NCI-H2081 treated with DMSO at 0.1 percent for 48 hours (cell line): ENCODE results near the gene AKNA.

Experiments
- DNase-seq: peaks from one replicate; lab custom pipeline; 2025; lab: John Stamatoyannopoulos, UW

The AKNA gene

DNA sequence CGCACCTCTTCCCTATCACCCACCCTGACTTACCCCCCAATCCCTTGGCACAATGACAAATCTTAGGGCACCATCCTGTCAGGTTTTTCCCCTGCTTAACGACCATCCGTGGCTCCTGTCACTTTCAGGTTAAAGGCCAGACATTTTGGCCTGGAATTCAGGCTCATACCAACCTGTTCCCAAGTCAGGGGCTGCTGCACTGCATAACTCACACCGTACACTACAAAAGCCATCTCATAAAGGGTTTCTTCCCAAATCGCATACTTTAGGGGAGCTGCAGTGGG is 7.5 kb upstream of the AKNA start:
- DNase-seq, result no peak

- DNase-seq, result no peak
These were observed 6.9 kb upstream of the AKNA start for GRCh38 chr9:114394523-114395333.

- no peak for DNase-seq
These were observed 4.9 kb upstream of the AKNA start for GRCh38 chr9:114392749-114393112.

DNA sequence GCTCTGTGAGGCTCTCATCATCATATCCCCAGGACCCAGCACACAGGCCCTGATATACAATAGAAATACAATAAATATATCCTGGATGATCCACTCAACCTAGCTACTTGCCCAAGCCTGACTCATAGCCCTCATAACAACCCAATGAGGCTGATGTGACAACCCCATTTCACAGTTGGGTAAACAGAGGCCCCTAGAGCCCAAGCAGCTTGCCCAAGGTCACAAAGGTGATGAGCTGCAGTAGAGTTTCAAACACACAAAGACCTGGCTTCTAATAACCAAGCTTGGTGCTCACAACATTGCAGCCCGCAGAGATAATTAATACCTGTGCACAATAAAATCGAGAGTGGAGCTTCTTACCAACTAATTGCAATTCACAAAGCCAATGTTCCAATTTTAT is 3.2 kb upstream of the AKNA start:
- no peak for DNase-seq

DNA sequence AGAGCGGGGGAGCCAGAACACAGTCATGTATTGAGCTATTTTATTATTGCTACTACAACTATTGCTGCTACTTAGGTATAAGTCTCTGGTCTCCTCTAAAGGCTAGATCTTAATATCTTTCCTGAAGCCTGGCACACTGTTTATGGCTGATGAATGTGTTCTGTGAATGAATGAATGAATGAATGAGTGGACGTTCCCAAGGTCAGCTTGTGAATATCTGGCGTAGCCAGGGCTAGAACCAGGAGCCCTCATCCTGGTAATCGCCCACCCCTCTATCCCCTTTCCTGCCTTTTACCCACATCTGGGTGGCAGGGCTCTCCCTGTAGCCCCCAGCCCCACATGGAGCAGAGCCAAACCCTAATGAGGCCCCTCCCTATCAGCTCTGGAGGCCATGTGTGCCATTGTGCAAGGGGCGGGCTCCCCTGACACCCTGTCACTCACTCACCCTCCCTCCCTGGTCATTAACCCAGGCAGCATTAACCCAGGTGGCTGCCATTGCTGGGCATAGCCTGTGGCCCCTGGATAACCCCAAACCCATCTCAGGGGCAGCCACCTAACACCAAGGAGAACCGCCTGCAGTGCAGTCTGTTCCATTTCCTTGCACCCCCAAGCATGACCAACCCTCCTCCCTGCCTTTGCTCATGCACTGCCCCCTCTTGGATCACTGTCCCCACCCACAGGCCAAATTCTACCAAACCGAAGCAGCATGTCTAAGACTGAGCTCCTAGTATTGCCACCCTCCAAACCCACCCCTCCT is 2.0 kb upstream of the AKNA start:
- no peak for DNase-seq

DNA sequence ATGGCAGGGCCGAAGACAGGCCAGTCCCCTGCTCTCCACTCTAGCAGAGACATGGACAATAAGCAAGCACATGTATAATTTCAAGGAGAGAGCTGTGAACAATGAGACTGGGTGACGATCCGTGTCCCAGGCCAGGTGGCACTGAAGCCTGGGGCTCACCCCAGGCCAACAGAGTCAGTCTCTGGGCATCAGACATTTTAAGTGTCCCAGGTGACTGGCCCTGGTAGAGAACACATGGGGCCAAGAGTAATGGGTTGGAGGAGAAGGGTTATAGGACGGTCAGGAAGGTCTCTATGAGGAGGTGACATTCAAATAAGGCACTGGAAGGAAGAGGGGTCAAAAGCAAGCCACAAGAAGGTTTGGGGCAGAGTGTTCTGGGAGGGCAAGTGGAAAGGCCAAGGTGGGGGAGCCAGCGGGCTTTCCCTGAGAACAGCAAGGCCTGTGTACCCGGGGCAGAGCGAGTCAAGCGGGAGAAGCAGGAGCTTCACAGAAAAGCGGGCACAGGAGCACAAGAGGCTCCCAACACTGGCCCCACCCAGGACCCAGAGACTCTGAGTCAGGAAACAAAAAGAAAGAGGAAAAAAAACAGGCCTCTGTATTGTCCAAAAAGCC is 1.1 kb upstream of the AKNA start:
- no peak for DNase-seq

- no peak for DNase-seq
These were observed 538 bp upstream of the AKNA start for GRCh38 chr9:114388357-114388682.

DNA sequence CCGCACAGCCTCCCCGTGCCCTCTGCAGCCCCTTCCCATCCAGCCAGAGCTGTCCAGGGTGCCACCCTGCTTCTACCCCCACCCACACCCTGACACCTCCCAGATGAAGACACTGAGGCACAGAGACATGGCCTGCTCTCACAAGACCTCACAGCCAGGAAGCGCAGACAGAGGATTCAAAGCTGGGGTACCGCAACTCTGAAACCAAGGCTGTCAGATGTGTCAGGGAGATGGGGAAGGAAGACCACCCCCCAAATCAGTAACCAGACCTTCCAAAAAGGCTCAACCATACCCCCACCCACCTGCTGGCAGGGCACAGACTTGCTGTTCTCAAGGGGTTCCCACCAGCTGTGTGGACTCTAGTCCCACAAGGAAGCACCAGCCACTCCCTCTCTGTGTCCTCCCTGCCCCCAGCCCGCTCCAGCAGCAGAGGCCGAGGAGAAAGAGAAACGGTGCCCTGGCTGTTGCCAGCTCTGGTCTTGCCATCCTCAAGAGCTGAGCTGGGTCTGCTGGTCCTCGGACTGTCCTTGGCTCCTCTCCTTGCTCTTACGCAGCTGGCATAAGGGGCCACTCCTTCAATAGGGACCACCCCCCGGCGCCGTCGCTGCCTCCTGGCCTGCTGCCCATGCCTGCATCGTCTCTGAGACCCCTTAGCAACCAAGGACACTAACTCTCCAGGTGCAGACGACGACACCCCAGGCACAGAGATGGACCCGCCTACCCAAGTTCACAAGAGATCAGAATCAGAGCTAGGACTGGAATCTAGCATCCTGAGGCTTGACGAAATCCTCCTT is 699 bp downstream of the AKNA start:
- no peak for DNase-seq

- no peak for DNase-seq
These were observed 1.4 kb downstream of the AKNA start for GRCh38 chr9:114386361-114386885.

GRCh38 chr9:114385397-114386181 is 2.2 kb downstream of the AKNA start:
- no peak for DNase-seq

GRCh38 chr9:114384836-114385396 is 2.9 kb downstream of the AKNA start:
- no peak for DNase-seq

- no peak for DNase-seq
These were observed 3.4 kb downstream of the AKNA start for GRCh38 chr9:114384341-114384740.

- DNase-seq, result no peak
These were observed 4.1 kb downstream of the AKNA start for GRCh38 chr9:114383521-114384231.

DNA sequence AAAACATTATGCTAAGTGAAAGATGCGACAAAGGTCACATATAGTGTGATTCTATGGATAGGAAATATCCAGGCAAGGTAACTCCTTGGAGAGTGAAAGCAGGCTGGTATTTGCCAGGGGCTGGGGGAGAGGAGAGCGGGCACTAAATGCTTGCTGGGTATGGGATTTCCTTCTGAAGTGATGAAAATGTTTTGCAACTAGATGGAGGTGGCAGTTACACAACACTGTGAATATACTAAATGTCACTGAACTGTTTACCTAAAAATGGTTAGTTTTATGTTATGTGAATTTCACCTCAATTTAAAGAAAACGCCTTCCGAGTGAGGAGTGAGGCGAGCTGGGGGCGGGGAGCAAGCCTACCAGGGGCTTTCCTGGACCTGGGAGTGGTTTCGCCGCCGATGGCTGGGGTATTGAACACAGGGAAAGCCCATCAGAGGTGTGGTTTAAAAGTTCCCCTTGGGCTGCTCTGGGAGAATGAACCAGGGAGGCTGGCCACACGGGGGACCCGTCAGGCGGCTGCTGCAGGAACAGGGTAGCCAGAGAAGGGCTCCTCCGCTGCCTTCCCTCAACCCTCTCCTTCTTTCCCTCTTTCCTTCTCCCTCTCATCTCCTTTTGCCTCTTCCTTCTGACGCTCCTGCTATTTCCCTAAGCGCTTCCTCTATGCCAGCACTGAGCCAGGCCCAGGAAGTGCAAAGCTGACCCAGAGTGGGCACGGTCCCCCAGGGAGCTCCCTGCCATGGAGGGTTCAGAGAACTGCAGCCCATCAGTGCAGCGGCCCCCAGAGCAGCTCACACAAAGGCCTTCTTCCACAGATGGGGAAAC is 4.9 kb downstream of the AKNA start:
- DNase-seq, result no peak

DNA sequence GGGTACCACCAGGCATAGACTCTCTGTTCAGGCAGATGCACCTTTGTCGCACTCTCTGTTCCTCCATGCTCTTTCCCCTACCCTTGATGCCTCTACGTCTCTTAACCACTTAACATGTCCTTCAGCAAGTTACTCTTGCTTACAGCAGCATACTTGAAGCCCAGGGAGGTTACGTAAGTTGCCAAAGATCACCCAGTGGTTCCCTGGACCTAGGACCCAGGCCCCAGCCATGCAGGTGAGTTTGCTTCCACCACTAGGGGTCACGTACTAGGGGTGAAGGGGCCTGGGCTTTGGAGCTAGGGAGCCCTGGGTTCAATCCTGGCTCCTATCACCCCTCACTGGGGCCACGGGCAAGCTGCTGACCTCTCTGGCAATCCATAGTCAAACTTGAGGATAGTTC is 8.9 kb downstream of the AKNA start:
- no peak for DNase-seq

DNA sequence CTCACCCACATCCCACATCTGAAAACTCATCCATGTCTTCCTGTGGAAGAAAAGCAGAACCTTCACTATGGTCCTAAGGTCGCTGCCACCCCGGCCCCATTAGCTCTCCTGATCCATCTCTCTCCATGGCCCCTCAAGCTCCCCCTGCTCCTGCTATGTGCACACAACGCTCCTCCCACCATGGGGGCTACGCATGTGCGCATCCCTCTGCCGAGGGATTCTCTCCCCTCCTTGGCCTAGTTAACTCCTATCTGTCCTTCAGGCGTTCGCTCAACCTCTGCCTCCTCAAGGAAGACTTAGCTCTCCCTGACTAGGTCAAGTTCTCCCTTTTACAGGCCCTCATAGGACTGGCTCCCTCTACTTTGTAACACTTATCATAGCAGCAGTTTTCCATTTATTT is 9.8 kb downstream of the AKNA start:
- DNase-seq, result no peak

DNA sequence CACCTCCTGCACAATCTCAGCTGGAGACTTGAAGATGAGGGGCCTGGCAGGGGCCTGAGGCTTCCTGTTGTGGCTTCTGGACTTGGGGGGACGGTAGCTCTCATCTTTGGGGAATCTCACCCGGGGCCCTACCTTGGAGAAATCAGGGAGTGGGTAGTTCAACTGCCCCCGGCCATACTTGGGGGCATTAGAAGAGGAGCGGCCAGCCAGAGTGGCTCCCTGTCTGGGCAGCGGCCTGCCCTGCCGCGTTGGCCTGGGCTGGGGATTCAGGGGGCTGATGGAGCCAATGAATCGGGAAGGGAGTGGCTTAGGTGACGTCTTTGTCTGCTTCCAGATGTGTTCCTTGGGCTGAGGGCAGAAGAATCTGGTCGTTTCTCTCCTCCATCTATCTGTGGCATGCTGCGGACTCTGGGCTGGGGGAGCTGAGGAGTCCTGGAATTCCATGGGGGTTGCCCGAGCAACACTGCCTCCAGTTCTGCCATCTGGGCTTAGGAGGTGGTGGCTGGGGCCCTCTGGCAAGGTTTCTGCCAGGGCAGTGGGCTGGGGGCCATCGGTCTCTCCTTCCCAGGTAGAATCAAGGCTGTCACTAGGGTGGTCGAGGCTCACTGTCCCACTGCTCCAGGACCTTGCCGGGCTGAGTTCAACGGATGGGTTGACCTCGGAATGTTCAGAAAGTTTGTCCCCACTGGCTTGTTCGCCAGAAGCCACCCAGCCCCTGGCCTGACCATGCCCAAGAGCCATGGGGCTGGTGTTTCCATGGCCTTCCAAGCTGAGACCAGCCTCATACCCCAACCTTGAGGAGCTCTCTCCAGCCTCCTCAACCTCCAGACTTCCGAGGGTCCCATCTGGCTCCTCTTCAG is 11.0 kb downstream of the AKNA start:
- DNase-seq, result no peak

DNA sequence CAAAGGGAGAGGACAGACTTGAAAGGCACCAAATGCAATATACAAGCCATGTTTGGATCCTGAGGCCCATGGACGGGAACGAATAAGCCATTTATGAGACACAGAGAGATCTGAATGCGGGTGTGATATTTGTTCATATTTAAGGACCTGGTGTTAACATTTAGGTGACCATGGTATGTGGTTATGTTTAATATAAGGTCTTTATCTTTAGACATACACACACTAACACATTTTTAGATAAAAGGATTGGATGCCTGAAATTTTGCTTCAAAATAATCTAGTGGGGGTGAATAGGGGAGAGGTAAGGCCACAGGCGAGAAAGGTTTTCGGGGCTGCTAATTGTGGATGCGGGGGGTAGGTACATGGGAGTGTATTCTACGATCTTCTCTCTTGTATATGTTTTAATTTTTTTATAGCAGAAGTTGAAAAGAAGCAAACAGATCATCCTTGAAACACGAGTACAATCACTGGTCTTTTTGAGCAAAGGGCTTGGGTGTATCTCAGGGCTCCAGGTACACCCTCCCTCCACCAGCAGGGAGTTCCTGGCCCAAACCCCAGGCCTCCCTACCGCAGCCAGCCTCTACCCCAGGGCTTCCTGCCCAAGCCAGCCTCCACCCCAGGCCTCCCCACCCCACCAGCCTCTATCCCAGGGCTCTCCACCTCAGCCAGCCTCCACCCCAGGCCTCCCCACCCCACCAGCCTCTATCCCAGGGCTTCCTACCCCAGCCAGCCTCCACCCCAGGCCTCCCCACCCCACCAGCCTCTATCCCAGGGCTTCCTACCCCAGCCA is 12.2 kb downstream of the AKNA start:
- DNase-seq, result no peak
